NCI-H2081 treated with DMSO at 0.1 percent for 48 hours (cell line): ENCODE results near the gene PIK3C2G.

Experiments
- DNase-seq: peaks from one replicate; lab custom pipeline; 2025; lab: John Stamatoyannopoulos, UW

Gene PIK3C2G

DNA sequence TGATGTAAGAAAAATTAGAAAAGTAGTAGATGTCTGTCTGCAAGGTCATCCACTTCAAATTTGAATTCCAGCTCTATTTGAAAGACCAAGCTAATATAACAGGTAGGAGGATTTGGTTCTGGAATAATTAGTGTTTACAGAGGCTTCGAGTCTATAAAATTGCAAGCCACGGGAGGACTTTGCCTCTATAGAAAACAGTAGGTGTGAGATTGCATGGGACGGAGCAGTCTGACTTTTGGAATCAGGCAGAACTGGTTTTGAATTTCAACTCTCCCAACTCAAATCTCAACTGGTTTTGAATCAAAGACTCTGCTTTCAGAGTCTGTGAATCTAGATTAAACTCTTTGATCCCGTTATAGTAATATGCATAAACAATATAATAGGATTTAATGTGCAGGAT is 82.4 kb downstream of the PIK3C2G start:
- DNase-seq: no peak

DNA sequence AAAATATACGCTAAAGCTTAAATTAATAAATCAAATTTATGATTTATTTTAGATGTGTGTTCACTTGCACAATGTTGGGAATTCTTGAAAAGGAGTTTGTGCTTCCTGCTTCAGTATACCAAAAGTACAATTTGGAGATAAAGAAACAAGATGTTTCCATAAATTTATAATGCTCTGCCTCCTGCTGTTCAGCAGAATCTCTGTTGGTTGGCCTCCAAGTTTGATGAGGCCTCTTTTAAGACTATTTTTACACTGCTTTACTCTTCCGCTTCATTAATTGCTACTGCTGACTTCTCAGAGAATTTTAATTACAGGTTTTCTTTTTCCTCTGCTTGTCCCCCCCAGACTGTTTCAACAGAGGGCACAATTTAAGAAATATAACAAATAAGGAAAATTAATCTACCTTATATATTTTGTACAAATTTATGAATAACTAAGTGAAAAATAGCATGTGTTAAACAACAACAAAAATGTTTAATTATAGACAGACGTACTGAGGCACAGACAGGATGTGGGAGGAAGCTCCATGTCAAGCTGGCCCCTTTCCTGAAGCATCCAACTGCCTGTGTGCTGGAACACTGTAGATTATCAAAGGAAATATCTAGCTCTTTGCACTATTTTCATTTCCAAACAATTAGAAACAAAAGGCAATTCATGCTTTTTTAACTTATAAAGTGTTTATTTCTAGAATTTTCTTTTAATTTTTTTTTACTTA is 83.9 kb downstream of the PIK3C2G start:
- DNase-seq: no peak

DNA sequence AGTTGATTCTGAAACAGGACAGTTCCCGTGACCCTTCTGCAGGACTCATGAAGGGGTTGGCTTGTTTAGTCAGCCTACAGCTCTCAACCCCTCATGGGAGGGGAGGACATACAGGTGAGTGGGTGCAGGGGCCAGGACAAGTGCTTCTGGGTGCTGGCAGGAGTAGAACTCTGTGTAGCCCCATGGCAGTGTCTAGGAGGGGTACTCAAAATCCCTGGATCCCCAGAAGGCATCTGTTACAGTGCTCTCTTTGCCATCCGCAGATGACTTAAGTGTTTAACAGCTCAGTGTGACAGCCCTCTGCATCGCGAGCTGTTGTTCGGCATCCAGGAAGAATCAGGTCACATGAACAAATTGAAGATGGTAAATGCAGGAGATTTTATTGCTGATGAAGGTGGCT is 91.0 kb downstream of the PIK3C2G start:
- no peak for DNase-seq

DNA sequence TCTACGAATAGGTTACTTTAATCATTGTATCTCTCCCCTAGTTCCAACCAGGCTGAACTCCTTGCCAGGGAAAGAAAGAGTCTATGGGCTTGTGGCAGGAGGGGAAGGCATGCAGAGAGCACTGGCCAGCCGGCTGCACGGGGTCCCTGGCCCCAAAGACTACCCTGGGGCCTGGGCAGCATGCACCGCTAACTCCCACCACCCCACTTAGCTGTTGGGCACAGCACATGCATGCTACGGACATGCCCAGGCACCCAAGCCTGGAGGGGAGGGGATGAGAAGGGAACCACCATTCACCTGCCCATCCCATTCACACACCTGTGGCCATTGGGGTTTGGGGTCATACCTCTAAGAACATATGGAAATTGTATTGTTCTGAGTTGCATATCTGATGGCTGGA is 94.1 kb downstream of the PIK3C2G start:
- no peak for DNase-seq

DNA sequence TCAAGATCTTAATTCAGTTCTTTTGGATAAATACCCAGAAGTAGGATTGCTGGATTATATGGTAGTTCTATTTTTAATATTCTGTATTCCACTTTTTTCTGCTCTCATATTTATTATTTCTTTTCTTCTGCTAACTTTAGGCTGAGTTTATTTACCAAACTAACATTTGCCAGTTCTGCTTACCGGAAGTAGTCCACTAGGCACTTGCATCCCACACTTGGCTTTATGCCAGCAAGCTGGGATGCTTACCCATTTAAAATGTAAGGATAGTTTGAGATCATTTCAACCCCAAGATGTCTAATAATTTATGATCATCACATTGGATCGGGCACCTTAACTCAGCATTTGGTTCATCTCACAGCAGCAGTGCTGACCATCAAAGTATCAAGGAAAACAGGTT is 96.8 kb downstream of the PIK3C2G start:
- DNase-seq: no peak

DNA sequence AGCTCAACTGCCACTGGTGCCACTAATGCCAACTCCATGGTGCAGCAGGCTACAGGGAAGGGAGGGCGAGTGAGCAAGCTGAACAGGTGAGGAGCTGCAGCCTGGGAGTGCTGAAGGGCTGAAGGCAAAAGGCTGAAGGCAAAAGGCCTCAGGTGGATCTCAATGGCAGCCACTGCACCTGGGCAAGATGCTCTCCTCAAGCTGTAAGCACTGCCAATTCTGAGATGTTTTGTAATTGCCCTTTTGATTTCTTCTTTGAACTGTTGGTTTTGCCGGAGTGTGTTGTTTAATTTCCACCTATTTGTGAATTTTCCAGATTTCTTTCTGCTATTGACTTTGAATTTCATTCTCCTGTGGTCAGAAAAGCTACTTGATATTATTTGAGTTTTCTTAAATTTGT is 97.6 kb downstream of the PIK3C2G start:
- no peak for DNase-seq

DNA sequence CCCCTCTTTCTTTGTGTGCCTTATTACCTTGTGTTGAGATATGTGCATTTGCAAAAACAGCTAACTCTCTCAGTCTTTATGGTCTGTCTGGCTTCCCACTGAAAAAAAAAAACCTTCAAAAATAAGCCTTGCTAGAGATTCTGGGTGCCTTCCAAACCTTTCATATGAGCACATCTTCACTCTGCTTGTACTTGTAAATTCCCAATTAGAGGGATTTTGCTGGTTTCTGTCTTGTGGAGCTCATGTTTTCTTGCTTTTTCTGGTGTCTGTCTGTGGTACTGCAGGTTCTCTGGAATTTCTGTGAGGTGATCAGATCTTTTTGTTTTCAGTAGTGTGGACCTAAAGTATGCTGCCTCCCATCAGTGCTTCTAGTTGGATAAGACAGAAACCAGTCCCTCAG is 100.1 kb downstream of the PIK3C2G start:
- DNase-seq: no peak

DNA sequence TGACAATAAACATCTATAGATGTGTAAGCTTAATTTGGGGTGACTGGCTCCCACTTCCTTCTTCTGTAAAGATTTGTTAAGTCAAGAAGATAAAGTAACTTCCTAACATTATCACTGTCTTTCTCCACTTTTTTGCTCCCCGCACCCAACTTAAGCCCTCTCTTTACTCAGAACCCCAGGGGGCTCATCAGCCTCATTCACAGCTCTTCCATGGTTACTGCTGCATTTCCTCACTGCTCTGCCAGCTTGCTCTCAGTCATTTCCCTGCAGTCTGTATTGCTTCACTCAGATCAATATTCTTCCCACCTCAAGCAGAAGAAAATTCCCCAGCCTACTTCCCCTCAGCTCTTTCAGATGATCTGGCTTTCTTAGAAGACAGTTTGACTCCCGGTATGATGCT is 102.0 kb downstream of the PIK3C2G start:
- DNase-seq: no peak

DNA sequence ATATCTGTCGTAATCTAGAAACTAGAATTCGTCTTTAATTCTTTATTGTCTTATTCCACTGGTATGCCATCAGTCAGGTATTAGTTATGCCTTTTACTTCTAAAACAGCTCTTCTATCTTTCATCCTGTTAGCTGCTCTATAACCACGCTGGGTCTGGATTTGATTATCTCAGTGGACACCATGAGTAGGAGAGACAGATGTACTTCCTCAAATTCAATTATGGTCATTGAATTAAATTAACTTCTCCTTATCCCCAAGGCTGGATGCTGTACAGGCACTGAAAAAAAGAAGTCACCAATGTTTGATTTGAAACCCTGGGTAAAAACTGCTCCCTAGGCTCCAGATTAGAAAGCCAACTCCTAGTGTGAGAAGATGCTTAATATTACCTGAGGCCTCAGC is 107.3 kb downstream of the PIK3C2G start:
- DNase-seq: no peak

DNA sequence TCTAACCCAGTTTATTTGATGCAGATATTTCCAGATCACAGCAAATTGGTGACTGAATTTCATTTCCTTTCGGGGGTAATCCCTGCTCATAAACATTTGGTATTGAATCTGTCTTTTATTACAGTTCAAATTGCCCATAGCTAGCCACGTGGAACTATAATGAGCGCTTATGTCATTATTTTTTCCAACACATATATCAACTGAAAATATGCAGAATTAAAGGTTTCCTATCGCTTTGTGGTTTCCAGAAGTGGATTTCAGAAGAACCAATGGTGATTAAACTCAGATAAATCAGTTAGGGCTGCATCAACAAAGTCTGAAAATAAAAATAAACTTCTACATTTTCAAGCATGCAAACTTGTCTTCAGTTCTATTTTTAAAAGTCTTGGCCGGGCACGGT is 111.9 kb downstream of the PIK3C2G start:
- DNase-seq: no peak

DNA sequence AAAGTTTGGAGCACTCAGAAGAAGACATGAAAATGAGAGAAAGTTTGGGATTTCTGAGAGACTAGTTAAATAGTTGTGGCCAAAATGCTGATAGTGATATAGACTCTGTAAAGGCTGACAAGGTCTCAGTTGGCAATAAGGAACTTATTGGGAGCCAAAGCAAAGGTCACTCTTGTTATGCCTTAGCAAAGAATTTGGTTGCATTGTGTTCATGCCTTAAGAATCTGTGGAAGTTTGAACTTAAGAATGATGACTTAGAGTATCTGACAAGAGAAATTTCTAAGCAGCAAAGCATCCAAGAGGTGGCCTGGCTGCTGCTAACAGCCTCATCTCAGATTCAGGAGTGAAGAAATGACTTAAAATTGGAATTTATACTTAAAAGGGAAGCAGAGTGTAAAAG is 113.8 kb downstream of the PIK3C2G start:
- no peak for DNase-seq

DNA sequence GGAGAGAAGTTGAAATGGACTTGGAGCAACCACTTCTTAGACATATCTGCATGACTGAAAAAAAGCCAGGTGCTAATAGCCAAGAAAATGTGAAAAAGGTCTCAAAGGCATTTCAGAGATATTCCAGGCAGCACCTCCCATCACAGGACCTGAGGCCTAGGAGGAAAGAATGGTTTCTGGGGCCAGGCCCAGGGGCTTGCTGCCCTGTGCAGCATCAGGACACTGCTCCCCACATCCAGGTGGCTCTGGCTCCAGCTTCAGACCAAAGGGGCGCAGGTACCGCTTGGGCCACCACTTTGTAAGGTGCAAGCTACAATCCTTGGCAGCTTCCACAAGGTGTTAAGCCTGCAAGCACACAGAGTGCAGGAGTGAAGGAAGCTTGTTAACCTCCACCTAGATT is 114.3 kb downstream of the PIK3C2G start:
- DNase-seq: no peak

DNA sequence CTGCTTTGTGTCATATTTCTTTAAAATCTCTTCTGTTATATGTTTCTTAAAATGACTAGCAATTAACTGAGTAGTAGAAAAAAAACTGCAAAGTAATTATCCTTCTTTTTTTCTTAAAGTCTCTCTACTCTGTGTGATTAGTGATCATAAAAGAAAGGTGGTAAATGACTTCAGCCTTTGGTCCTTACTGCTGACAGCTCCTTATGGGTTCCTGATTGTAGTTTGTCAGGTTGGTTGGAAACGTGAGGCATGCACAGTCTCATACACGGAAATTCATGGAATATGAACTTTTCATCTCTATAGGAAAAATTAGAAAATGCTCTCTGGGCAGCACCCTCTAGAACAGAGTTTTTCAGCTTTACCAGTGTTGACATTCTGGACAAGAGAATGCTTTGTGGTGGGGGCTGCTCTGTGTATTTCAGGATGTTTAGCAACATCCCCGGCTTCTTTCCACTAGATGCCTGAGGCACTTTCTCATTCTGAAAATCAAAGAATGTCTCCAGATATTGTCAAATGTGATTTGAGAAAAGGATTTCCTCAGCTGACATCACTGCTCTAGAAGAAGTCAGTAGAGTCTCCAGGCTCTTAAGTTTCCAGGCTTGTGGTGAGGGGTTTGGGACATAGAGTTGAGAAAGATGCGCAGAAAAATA is 121.0 kb downstream of the PIK3C2G start:
- no peak for DNase-seq

DNA sequence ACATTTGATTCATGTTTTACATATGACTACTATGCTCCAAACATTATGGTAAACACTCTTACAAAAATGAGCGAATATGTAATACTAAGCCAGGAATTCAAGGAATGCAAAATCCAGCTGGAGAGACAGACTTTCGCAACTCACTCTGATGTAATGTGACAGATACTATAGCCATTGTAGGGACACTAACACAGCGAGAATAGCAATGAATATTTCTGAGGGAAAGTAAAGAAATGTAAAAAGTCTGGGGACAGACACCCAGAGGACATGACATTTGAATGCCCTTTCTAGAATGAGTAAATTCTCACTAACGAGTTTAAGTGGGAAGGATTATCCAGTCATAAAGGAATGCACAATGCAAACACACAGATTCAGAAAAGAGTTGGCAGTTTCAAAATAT is 121.9 kb downstream of the PIK3C2G start:
- no peak for DNase-seq

DNA sequence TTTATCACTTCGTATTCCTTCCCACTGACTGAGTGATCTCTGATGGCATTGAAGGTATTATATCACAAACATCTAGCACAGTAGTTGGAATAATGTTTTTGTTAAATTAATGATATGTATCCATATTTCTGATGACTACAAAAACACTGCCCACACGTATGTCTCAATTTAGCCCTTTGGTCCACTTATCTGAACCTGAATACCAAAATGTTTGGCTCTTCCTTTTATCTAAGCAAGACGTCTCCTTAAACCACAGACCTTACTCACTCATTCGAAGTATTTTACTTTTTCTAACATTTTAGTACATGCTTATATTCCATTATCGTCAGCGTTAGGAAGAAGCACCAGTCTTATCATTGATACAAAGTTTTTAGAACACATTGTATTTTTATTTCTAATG is 126.4 kb downstream of the PIK3C2G start:
- DNase-seq: no peak

DNA sequence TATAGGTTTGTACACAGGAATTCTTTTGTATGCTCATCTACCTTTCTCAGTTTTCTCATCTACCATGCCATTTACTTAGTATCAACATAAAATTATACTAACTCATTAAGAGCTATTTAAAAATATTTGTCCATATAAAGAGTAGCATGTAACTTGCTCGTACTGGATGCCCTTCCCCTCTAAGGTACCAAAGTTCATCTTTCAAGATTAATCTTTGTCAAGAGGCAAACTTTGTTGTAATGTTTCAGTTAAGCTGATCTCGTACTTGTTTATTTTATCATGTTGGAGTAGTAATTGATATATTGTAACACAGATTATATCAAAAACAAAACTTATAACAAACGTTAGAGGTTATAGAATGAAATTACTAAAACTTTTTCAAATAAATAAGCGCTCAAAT is 128.5 kb downstream of the PIK3C2G start:
- no peak for DNase-seq

DNA sequence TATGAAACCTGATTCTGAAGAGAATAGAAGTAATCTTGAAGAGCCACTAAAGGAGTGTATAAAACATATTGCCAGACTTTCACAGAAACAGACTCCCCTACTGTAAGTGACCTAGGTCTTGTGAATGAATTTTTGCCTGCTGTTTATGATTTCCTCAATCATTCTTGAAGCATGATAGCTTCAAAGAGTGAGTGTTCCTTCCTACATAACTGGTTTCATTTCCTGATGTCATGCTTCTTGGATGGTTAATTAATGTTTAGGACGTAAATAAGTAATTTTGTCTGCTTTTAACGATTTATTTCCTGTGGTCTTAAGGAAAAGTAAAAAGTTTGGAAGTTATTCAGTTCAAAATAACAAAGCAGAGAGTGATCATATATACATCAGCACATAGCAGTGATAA is 129.8 kb downstream of the PIK3C2G start:
- DNase-seq: no peak

DNA sequence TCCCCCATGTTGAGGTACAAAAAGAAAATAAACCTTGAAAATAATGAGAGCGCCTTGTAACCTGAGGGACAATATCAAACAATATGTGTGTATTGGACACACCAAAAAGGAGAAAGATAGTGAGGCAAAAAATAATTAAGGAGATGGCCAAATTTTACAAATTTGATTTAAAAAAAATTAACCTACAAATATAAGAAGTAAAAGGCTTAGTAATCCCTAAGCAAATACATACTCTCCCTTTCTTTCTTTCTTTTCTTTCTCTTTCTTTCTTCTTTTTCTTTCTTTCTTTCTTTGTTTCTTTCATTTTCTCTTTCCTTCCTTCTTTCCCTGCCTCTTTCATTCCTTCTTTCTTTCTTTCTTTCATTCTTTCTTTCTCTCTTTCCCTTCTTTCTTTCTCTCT is 133.4 kb downstream of the PIK3C2G start:
- DNase-seq: no peak

DNA sequence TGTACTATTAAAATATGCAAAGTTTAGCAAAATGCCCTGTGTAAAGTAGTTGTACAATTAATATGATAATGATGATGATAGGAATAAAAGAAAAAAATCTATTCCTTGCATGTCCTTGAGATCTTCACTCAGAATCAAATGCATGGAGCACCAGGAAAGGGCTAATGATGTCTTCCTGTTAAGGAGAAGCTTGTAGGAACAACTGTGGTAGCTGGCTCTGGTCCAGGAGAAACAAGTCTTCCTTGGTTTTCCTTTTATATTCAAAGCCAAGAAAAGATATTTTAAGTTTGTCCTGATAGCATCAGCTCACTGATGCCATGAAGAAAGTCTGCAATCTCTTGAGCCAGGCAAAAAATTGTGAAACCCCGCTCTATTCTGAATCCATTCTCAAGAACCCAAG is 138.9 kb downstream of the PIK3C2G start:
- DNase-seq: no peak

DNA sequence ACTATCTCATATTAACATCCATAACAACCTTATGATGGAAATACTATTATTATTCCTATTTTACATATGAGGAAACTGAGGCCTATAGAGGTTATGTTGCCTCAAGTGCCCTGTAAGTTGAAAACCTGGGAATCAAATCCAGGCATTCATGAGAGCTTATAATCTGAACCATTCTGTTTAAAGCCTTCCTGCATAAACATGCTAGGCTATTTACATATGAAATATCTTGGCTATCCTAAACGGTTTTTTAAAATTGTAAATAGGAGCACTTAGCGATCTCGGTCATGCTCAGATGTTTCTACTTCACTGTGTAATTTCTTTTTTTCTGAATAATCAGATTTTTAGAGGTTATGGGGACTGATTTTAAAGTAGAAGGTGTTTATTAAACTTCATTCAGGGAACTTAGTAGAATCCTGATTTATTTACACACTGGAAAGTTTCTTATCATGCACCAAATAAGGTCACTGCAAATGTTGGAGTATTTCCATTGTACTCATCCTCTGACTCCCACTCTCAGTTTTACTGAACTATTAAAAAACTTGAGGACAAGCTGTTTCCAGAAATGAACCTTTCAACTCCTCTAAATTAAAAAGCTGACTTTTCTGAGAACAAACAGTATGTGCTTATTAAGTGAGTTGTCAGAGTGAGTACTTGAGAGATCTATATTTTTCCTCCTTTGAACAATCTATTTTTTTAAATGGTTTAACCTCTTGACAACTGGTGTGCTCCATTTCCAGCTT is 141.7 kb downstream of the PIK3C2G start:
- no peak for DNase-seq

DNA sequence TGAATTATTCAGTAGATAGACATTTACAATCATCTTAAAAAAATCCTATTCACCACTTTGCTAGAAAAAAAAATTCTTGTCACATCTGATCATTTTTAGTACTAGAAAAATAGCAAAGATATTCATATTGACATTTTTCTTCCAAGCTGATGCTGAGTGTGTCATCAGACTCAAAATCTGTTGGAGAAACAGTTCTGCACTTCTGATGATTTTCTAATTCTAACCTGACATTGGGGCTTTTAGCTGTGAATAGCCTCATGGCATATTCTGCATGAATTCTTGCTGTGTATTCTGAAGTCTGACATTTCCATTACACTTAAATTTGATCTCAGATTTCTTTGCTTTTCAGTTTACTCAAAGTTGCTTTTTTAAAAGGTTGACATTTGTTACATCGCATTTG is 150.1 kb downstream of the PIK3C2G start:
- no peak for DNase-seq

DNA sequence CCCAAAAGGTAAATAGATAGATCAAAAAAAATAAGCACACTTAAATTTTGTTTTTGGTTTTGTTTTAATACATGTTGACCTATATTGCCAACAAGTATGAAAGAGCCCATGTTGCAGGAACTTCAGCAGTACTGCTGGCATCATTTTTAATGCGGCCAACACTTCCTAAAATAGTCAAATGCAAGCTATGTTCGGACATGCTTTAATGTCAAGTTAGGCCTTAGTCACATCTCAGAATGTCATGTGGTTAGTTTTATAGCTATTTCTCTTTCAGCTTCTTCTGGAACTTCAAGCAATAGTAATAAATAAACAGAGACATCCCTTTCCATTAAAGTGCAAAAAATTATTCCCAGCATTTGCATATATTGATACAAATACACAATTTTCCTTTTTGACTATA is 153.4 kb downstream of the PIK3C2G start:
- DNase-seq: no peak

DNA sequence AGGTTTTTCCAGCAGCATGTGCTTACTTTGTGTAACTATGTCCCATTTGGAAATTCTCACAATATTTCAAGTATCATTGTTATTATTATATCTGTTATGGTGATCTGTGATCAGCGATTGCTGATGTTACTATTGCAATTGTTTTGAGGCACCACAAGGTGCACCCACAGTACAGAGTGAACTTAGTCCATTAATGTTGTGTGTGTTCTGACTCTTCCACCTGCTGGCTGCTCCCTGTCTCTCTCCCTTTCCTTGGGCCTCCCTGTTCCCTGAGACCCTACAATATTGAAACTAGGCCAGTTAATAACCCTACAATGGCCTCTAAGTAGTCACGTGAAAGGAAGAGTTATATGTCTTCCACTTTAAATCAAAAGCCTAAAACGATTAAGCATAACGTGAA is 153.9 kb downstream of the PIK3C2G start:
- DNase-seq: no peak
